ENCODE data around the gene TSPO.
"Not testable (repeated sequence)": the region's sequence is repeated elsewhere in the genome, so short reads cannot be mapped to it uniquely, and the experiment has no call there.

TSPO gene

GRCh38 chr22:43151251-43152002 is at the start of gene TSPO:
TSPO (plus strand) TSS chr22:43151559; CDS start chr22:43159239, 7,680 bp downstream.
- TF ChIP-seq, protein P1, sequence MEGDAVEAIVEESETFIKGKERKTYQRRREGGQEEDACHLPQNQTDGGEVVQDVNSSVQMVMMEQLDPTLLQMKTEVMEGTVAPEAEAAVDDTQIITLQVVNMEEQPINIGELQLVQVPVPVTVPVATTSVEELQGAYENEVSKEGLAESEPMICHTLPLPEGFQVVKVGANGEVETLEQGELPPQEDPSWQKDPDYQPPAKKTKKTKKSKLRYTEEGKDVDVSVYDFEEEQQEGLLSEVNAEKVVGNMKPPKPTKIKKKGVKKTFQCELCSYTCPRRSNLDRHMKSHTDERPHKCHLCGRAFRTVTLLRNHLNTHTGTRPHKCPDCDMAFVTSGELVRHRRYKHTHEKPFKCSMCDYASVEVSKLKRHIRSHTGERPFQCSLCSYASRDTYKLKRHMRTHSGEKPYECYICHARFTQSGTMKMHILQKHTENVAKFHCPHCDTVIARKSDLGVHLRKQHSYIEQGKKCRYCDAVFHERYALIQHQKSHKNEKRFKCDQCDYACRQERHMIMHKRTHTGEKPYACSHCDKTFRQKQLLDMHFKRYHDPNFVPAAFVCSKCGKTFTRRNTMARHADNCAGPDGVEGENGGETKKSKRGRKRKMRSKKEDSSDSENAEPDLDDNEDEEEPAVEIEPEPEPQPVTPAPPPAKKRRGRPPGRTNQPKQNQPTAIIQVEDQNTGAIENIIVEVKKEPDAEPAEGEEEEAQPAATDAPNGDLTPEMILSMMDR (conservative IDR thresholded peaks at IDR 0.05; ENCODE audit: low read length) = no peak
- peak; percentile 62 for DNase-seq (ENCODE audit: low read depth)
- peak within 1 kb of the TSS; percentile 83 for H3K4me3 ChIP-seq (ENCODE audit: low read length)

DNA sequence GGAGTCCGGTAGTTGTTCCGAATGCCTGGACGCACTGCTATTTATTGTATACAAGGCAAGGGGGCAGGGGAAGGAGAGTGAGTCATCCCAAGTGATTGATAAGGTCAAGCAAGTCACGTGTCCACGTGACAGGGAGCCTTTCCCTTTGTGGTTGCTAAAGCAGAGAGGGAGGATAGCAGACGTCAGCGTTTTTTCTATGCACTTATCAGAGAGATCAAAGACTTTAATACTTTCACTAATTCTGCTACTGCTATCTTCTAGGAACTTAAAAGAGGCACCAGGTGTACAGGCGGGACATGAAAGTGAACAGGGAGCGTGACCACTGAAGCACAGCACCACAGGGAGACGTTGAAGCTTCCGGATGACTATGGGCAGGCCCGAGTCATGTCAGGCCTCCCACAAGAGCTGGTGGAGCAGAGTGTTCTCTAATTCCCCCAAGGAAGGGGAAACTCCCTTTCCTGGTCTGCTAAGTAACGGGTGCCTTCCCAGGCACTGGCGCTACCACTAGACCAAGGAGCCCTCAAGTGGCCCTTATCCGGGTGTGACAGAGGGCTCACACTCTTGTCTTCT is 47.2 kb upstream of the TSPO start:
- H3K4me3 ChIP-seq (ENCODE audit: low read length); DNase-seq (ENCODE audit: low read depth): not testable (repeated sequence)

DNA sequence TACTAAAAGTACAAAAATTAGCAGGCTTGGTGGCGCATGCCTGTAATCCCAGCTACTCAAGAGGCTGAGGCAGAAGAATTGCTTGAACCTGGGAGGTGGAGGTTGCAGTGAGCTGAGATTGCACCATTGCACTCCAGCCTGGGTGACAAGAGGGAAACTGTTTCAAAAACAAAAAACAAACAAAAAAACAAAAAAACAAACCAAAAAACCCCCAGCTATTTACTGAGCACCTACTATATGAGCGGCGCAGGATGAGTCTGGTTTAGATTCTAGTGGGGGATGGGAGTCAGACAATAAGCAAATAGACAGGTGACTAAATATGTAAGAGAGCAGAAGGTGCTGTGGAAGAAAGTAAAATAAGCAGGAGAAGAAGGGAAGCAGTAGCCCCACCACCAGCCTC is 46.4 kb upstream of the TSPO start:
- not testable (repeated sequence) for DNase-seq (ENCODE audit: low read depth)

DNA sequence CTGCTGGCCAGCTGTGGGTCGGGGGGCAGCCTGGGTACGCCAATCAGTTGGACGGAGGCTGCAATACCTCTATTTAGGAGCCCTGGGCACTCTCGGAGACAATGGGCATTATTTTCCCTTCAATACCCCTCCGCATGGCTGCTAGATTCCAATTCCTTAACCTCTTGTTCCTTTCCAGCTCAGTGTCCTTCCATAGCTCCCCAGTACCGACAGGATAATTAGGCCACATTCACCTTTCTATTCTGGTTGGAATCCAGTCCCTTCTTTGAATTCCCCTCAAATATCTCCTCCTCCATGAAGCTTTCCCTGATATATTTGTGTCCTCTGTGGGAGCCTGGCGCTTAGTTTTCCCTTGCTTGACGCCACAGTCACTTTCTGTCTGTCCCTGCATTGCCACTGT is 45.1 kb upstream of the TSPO start:
- TF ChIP-seq, protein P1 (conservative IDR thresholded peaks at IDR 0.05; ENCODE audit: low read length) = no peak
- no peak overlapping the region for H3K4me3 ChIP-seq (ENCODE audit: low read length)
- DNase-seq (ENCODE audit: low read depth) = no peak

More for the DNA sequence above, 46.4 kb upstream of the TSPO start:
- not testable (repeated sequence) for H3K4me3 ChIP-seq (ENCODE audit: low read length)

GRCh38 chr22:43109511-43109910 is 41.8 kb upstream of the TSPO start:
- DNase-seq (ENCODE audit: low read depth) = no peak
- H3K4me3 ChIP-seq (ENCODE audit: low read length) = no peak overlapping the region
- TF ChIP-seq, protein P1 (conservative IDR thresholded peaks at IDR 0.05; ENCODE audit: low read length) = no peak

DNA sequence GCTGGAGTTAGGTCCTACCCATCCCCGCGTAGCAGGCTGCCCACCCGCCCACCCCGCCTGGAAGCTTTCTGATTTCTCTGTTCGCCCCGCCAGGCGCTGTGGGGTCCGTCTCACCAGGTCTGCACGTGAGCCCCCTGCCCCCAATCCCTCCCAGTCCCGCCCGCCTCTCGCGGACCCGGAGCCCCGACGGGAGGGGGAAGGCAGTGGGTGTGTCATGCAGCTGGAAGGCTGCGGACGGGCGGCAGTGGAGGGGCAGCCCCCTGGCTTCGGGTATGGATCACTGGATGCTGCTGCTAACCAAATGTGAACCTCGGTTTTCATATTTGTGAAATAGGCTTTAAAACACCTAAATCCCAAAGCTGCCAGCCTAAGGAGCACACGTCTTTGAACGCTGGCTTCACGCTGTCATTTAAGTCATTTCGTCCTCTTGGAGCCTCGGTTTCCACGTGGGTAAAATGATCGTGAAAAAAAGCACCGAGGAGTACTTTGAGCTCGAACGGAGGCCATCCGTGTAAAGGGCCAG is 41.4 kb upstream of the TSPO start:
- no peak for DNase-seq (ENCODE audit: low read depth)
- TF ChIP-seq, protein P1 (conservative IDR thresholded peaks at IDR 0.05; ENCODE audit: low read length) = no peak
- peak overlapping the region; percentile 45 for H3K4me3 ChIP-seq (ENCODE audit: low read length)

GRCh38 chr22:43110444-43110926 is 40.9 kb upstream of the TSPO start, which contains the start of gene BIK:
BIK (plus strand) TSS chr22:43110750; CDS start chr22:43124023, 13,273 bp downstream.
- TF ChIP-seq, protein P1 (conservative IDR thresholded peaks at IDR 0.05; ENCODE audit: low read length) = peak; percentile 39
- peak; percentile 17 for DNase-seq (ENCODE audit: low read depth)

More at GRCh38 chr22:43110444-43110926, 40.9 kb upstream of the TSPO start, which contains the start of gene BIK:
- peak within 1 kb of the TSS; percentile 45 for H3K4me3 ChIP-seq (ENCODE audit: low read length)
